Esophagus (tissue), 2 donors: ENCODE data around the gene TTC17. TPM values are rescaled to one million over a fixed set of nuclear protein-coding genes. Genes with fewer than 3 reads are reported as not detected.
A peak's percentile ranks its signal among the peaks of the same experiment; 100 is the strongest.

Experiments
- H3K27ac ChIP-seq, 2 donors: one replicate each; pipeline ENCODE4 v1.5.1; 2013; ENCODE audit warnings: low read depth in 2 of 2, mild to moderate bottlenecking in 2 of 2, inconsistent platforms in 1 of 2, low read length in 1 of 2, moderate library complexity in 1 of 2
- H3K27me3 ChIP-seq, 2 donors: one replicate each; pipeline ENCODE4 v1.6.1; 2013; ENCODE audit warnings: low read length in 2 of 2, control low read depth in 1 of 2, mild to moderate bottlenecking in 1 of 2; ENCODE audit not compliant: insufficient read depth in 2 of 2, control insufficient read depth in 1 of 2
- H3K36me3 ChIP-seq, 2 donors: one replicate each; pipeline ENCODE4 v1.6.1; 2013; ENCODE audit warnings: low read length in 1 of 2; ENCODE audit not compliant: control insufficient read depth in 2 of 2, insufficient read depth in 2 of 2
- H3K4me1 ChIP-seq, 2 donors: one replicate each; pipeline ENCODE4 v1.6.1; 2013; ENCODE audit warnings: low read length in 1 of 2; ENCODE audit not compliant: control insufficient read depth in 2 of 2, insufficient read depth in 2 of 2
- H3K4me3 ChIP-seq, 2 donors: one replicate each; pipeline ENCODE4 v1.5.1; 2013; ENCODE audit warnings: low read length in 2 of 2, mild to moderate bottlenecking in 2 of 2, low read depth in 1 of 2, moderate library complexity in 1 of 2
- H3K9me3 ChIP-seq, 2 donors: one replicate each; pipeline ENCODE4 v1.6.1; 2013; ENCODE audit warnings: mild to moderate bottlenecking in 2 of 2, low read depth in 1 of 2, low read length in 1 of 2, moderate library complexity in 1 of 2; ENCODE audit not compliant: control insufficient read depth in 2 of 2, insufficient read depth in 1 of 2
- WGBS, 2 donors: extraction: QIAGEN DNeasy Blood & Tissue Kit; methylation state at CpG; one replicate each; pipeline ENCODE4 v1.1.7; 2013; 5-methylcytosine and 5-hydroxymethylcytosine counted together
- polyA plus RNA-seq, 2 donors: library from polyadenylated mRNA; stranded (reverse); fragments of 200-250 nt; gene quantifications; one replicate each; pipeline ENCODE4 v1.2.3, GENCODE V29; 2013
- donor health status: healthy with polysubstance abuse.
- donor health status: Bipolar disorder and iron deficiency.

Gene TTC17
- polyA plus RNA-seq, 2 donors: 20.1 to 32.7 TPM

- peaks cover 0 to 5% of the 10 kb centered on the region in 2 donors for H3K4me1 ChIP-seq
- peaks cover 0 to 6% of the 10 kb centered on the region in 2 donors for H3K36me3 ChIP-seq
- no peaks in the 10 kb centered on the region for H3K9me3 ChIP-seq
- H3K4me3 ChIP-seq: no peak overlapping the region
- H3K27ac ChIP-seq: no peak overlapping the region
- 81 to 83% methylated on average over 6 of the region's 6 CpGs for WGBS, 2 donors
- H3K27me3 ChIP-seq: no peaks in the 10 kb centered on the region
Measured at GRCh38 chr11:43486141-43486540, 127.4 kb downstream of the TTC17 start.

- peaks cover 0 to 5% of the 10 kb centered on the region in 2 donors for H3K4me1 ChIP-seq
- WGBS, 2 donors: 76 to 82% methylated on average over 5 of the region's 5 CpGs
- H3K27me3 ChIP-seq: no peaks in the 10 kb centered on the region
- H3K9me3 ChIP-seq: no peaks in the 10 kb centered on the region
- no peak overlapping the region for H3K4me3 ChIP-seq
- H3K27ac ChIP-seq: peak overlapping the region; percentile 40 to 44
- peaks cover 6 to 13% of the 10 kb centered on the region in 2 donors for H3K36me3 ChIP-seq
Measured at GRCh38 chr11:43489869-43490465, 131.2 kb downstream of the TTC17 start.

GRCh38 chr11:43492701-43493100 is 134.0 kb downstream of the TTC17 start:
- WGBS, 2 donors: 87 to 91% methylated on average over 5 of the region's 5 CpGs
- H3K27ac ChIP-seq: no peak overlapping the region
- H3K4me1 ChIP-seq: peaks cover 2 to 5% of the 10 kb centered on the region in 2 donors
- H3K27me3 ChIP-seq: no peaks in the 10 kb centered on the region
- H3K36me3 ChIP-seq: peaks cover 6 to 13% of the 10 kb centered on the region in 2 donors
- H3K4me3 ChIP-seq: no peak overlapping the region
- H3K9me3 ChIP-seq: no peaks in the 10 kb centered on the region

GRCh38 chr11:43493431-43493830 is 134.7 kb downstream of the TTC17 start:
- Histone ChIP-seq H3K36me3 (peaks cover 6 to 13% of the 10 kb centered on the region in 2 donors), H3K4me1 (peaks cover 2 to 5% of the 10 kb centered on the region in 2 donors), H3K27ac (no peak overlapping the region), H3K27me3 (no peaks in the 10 kb centered on the region), H3K4me3 (no peak overlapping the region), H3K9me3 (no peaks in the 10 kb centered on the region)
- 79 to 80% methylated on average over 5 of the region's 5 CpGs for WGBS, 2 donors

- H3K36me3 ChIP-seq: peaks cover 2 to 3% of the 10 kb centered on the region in 2 donors
- H3K27ac ChIP-seq: no peak overlapping the region
- peaks cover 0 to 2% of the 10 kb centered on the region in 2 donors for H3K4me1 ChIP-seq
- no peak overlapping the region for H3K4me3 ChIP-seq
- H3K27me3 ChIP-seq: no peaks in the 10 kb centered on the region
- H3K9me3 ChIP-seq: no peaks in the 10 kb centered on the region
- WGBS, 2 donors: 80 to 100% methylated on average over 1 of the region's 1 CpG
Measured at GRCh38 chr11:43497144-43497543, 138.4 kb downstream of the TTC17 start.

- 92 to 95% methylated on average over 3 of the region's 3 CpGs for WGBS, 2 donors
- Histone ChIP-seq H3K36me3 (peaks cover 0 to 2% of the 10 kb centered on the region in 2 donors), H3K9me3 (no peaks in the 10 kb centered on the region), H3K4me1 (peaks cover 0 to 2% of the 10 kb centered on the region in 2 donors), H3K27me3 (no peaks in the 10 kb centered on the region), H3K4me3 (no peak overlapping the region), H3K27ac (no peak overlapping the region)
Measured at GRCh38 chr11:43498561-43498960, 139.8 kb downstream of the TTC17 start.

GRCh38 chr11:43503417-43503816 is 144.7 kb downstream of the TTC17 start:
- Histone ChIP-seq H3K4me3 (no peak overlapping the region), H3K4me1 (no peaks in the 10 kb centered on the region), H3K9me3 (no peaks in the 10 kb centered on the region), H3K27me3 (no peaks in the 10 kb centered on the region), H3K36me3 (no peaks in the 10 kb centered on the region), H3K27ac (no peak overlapping the region)
- WGBS, 2 donors: 74 to 78% methylated on average over 4 of the region's 4 CpGs

- no peaks in the 10 kb centered on the region for H3K27me3 ChIP-seq
- H3K9me3 ChIP-seq: no peaks in the 10 kb centered on the region
- no peak overlapping the region for H3K4me3 ChIP-seq
- no peaks in the 10 kb centered on the region for H3K36me3 ChIP-seq
- WGBS, 2 donors: 74 to 75% methylated on average over 7 of the region's 7 CpGs
- H3K27ac ChIP-seq: no peak overlapping the region
- H3K4me1 ChIP-seq: no peaks in the 10 kb centered on the region
Measured at GRCh38 chr11:43504316-43504950, 145.7 kb downstream of the TTC17 start.

GRCh38 chr11:43505171-43505570 is 146.5 kb downstream of the TTC17 start:
- H3K4me3 ChIP-seq: no peak overlapping the region
- no peaks in the 10 kb centered on the region for H3K4me1 ChIP-seq
- H3K36me3 ChIP-seq: no peaks in the 10 kb centered on the region
- no peaks in the 10 kb centered on the region for H3K27me3 ChIP-seq
- no peak overlapping the region for H3K27ac ChIP-seq
- no peaks in the 10 kb centered on the region for H3K9me3 ChIP-seq
- WGBS, 2 donors: 68 to 76% methylated on average over 4 of the region's 4 CpGs

- H3K9me3 ChIP-seq: no peaks in the 10 kb centered on the region
- WGBS, 2 donors: 66 to 76% methylated on average over 5 of the region's 5 CpGs
Measured at GRCh38 chr11:43507171-43507570, 148.5 kb downstream of the TTC17 start.

More at GRCh38 chr11:43507171-43507570, 148.5 kb downstream of the TTC17 start:
- H3K27ac ChIP-seq: no peak overlapping the region
- no peaks in the 10 kb centered on the region for H3K4me1 ChIP-seq
- no peaks in the 10 kb centered on the region for H3K36me3 ChIP-seq
- no peak overlapping the region for H3K4me3 ChIP-seq
- no peaks in the 10 kb centered on the region for H3K27me3 ChIP-seq
